RWPE2 (cell line): ENCODE results near the gene ATP13A3.

ENCODE experiments used
- ATAC-seq: fragments of 200-7000 bp; cut with Tn5 transposase; 3 replicates; pipeline ENCODE4 v1.9.1; 2021; ENCODE audit warnings: low read depth
- DNase-seq: peaks from one replicate; pipeline ENCODE4 v3.0.0-alpha.2; 2020; ENCODE audit warnings: low spot score
- H3K27ac ChIP-seq: fragments of 450-650 bp; 2 replicates; pipeline ENCODE4 v1.5.1; 2017; ENCODE audit warnings: mild to moderate bottlenecking; ENCODE audit not compliant: poor library complexity, severe bottlenecking
- H3K27me3 ChIP-seq: fragments of 250-450 bp; sonication (Bioruptor Pico); 2 replicates; pipeline ENCODE4 v1.5.1; 2021; ENCODE audit warnings: mild to moderate bottlenecking, moderate library complexity; ENCODE audit not compliant: insufficient read depth, poor library complexity, severe bottlenecking
- H3K36me3 ChIP-seq: fragments of 250-450 bp; sonication (Bioruptor Pico); 2 replicates; pipeline ENCODE4 v1.5.1; 2020; ENCODE audit warnings: low read depth, mild to moderate bottlenecking, moderate library complexity
- H3K4me1 ChIP-seq: fragments of 250-450 bp; sonication (Bioruptor Pico); 2 replicates; pipeline ENCODE4 v1.5.1; 2021; ENCODE audit warnings: mild to moderate bottlenecking, moderate library complexity; ENCODE audit not compliant: insufficient read depth, poor library complexity, severe bottlenecking
- H3K4me3 ChIP-seq: fragments of 250-450 bp; sonication (Bioruptor Pico); 2 replicates; pipeline ENCODE4 v1.5.1; 2021; ENCODE audit warnings: mild to moderate bottlenecking, moderate library complexity; ENCODE audit not compliant: severe bottlenecking
- H3K9me3 ChIP-seq: fragments of 250-450 bp; sonication (Bioruptor Pico); 2 replicates; pipeline ENCODE4 v1.5.1; 2021; ENCODE audit warnings: mild to moderate bottlenecking, moderate library complexity; ENCODE audit not compliant: severe bottlenecking
- TF ChIP-seq, protein P1 (sequence below): fragments of 450-650 bp; IDR thresholded peaks from one replicate; pipeline ENCODE4 v1.5.1; 2017; ENCODE audit warnings: mild to moderate bottlenecking, moderate library complexity; ENCODE audit not compliant: poor library complexity, severe bottlenecking

ATP13A3 gene

DNA sequence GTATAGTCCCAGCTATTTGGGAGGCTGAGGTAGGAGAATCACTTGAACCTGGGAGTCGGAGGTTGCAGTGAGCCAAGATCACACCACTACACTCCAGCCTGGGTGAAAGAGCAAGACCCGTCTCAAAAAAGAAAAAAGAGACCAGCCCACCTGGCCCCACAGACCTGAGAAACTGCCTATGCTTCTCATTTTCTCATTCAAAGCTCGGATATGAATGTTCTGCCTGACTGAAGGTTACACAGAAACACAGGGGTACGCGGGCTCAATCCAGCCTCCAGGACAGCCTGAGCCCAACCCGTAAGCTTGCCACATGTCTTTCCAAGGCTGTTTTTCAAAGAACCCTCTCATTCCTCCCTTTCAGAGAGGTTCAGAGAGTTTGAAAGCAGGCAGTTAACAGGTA lies 107.6 kb downstream of the ATP13A3 start:
- no peak overlapping the region for H3K27ac ChIP-seq
- H3K4me1 ChIP-seq, result no peaks in the 10 kb centered on the region
- H3K9me3 ChIP-seq, result no peaks in the 10 kb centered on the region
- TF ChIP-seq, protein P1, sequence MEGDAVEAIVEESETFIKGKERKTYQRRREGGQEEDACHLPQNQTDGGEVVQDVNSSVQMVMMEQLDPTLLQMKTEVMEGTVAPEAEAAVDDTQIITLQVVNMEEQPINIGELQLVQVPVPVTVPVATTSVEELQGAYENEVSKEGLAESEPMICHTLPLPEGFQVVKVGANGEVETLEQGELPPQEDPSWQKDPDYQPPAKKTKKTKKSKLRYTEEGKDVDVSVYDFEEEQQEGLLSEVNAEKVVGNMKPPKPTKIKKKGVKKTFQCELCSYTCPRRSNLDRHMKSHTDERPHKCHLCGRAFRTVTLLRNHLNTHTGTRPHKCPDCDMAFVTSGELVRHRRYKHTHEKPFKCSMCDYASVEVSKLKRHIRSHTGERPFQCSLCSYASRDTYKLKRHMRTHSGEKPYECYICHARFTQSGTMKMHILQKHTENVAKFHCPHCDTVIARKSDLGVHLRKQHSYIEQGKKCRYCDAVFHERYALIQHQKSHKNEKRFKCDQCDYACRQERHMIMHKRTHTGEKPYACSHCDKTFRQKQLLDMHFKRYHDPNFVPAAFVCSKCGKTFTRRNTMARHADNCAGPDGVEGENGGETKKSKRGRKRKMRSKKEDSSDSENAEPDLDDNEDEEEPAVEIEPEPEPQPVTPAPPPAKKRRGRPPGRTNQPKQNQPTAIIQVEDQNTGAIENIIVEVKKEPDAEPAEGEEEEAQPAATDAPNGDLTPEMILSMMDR, result no peak
- no peak for DNase-seq
- no peaks in the 10 kb centered on the region for H3K36me3 ChIP-seq
- no peak for ATAC-seq
- H3K27me3 ChIP-seq, result no peaks in the 10 kb centered on the region
- H3K4me3 ChIP-seq, result no peak overlapping the region

DNA sequence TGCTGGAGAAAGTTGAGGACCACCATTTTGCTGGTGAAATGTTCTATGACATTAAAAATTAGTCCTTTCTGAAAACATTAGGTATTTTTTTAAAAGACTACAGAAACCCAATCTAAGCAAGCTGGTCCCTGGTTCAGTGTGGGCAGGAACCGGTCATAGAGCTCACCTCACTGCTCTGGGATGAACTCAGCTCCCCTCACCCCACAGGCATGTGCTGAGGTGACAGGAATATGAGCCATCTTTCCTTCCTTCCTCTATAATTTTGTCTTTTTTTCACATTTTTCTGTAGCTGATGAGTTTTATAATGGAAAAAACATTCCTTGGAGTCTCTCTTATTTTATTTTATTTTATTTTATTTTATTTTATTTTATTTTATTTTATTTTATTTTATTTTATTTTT lies 109.1 kb downstream of the ATP13A3 start:
- Histone ChIP-seq H3K4me1 (no peaks in the 10 kb centered on the region), H3K9me3 (no peaks in the 10 kb centered on the region), H3K27ac (no peak overlapping the region), H3K36me3 (no peaks in the 10 kb centered on the region), H3K27me3 (no peaks in the 10 kb centered on the region), H3K4me3 (no peak overlapping the region)
- DNase-seq (no peak), ATAC-seq (no peak)
- TF ChIP-seq, protein P1, result no peak

DNA sequence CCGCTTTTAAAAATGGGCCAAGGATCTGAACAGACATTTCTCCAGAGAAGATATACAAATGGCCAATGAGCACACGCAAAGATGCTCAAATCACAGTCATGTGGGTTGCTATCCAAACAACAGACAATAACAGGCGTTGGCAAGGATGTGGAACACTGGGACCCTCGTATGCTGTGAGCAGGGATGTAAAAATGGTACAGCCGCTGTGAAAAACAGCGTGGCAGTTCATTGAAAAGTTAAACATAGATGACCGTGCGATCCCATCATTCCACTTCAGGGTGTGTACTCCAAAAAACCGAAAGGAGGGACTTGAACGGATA lies 110.6 kb downstream of the ATP13A3 start:
- Histone ChIP-seq H3K4me1 (no peaks in the 10 kb centered on the region), H3K36me3 (no peaks in the 10 kb centered on the region), H3K4me3 (no peak overlapping the region), H3K27ac (no peak overlapping the region), H3K27me3 (no peaks in the 10 kb centered on the region), H3K9me3 (no peaks in the 10 kb centered on the region)
- ATAC-seq (no peak), DNase-seq (no peak)
- TF ChIP-seq, protein P1, result no peak

DNA sequence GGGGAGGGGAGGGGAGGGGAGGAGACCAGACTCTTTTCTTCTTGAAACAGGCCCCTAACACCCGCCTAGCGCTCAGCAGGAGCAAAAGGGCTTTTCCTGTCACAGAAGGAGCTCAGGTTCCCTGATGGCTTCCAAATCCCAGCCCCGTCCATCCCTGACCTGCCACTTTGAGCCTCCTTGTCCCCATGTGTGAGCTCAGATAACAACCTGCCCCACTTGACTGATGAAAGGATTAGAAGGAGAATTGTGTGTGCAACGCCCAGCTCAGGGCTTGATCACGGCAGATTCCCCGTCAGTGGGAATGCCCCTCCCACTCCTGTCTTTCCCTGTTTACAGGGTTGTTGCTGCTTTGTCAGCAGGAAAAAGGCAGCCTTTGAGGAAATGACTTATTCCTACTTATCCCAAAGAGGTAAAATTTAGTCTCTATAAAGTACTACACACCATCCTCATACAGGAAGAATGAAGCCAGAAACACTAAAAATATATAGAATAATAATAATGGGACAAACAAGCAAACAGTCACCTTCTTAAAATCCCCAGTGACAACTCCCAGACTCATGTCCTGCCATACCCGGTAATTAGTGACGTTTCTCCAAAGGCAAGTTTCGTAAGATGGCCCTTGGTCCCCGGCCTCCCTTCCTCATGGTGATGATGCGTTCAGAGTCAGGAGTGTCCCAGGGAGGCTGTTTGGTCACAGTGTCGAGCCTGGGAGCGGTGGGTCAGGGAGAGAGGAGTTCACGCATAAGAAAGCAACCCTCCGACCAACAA lies 111.1 kb downstream of the ATP13A3 start:
- TF ChIP-seq, protein P1, result no peak
- Histone ChIP-seq H3K27me3 (no peaks in the 10 kb centered on the region), H3K4me3 (no peak overlapping the region), H3K9me3 (no peaks in the 10 kb centered on the region), H3K4me1 (no peaks in the 10 kb centered on the region), H3K36me3 (no peaks in the 10 kb centered on the region), H3K27ac (no peak overlapping the region)
- DNase-seq, result no peak
- no peak for ATAC-seq

DNA sequence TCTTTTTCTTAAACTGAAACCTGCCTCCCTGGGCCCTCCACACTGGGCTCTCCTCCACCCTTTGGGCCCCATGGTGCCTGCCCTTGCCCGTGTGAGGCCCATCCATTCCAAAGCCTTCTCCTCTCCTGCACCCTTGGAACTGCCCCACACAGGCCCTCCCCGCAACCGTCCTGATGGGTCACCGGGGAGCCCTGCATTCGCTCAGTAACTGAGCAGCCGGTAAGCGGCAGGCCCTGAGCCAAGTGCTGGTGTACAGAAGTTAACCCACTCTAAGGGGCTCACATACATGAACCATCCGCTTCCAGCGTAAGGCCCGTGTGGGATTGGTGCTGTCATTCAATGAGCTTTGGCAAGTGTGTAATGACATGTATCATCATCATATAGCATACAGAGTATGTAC lies 111.9 kb downstream of the ATP13A3 start:
- DNase-seq (no peak), ATAC-seq (no peak)
- Histone ChIP-seq H3K4me3 (no peak overlapping the region), H3K27ac (no peak overlapping the region), H3K27me3 (no peaks in the 10 kb centered on the region), H3K4me1 (no peaks in the 10 kb centered on the region), H3K9me3 (no peaks in the 10 kb centered on the region), H3K36me3 (no peaks in the 10 kb centered on the region)
- TF ChIP-seq, protein P1, result no peak
